Psoas muscle (tissue), 8 donors: ENCODE measurements around the gene SPRR4. TPM values are rescaled to one million over a fixed set of nuclear protein-coding genes. Genes with fewer than 3 reads are reported as not detected.

Source experiments
- ATAC-seq, 4 donors: fragments of 200-7000 bp; cut with Tn5 transposase; one replicate each; pipeline ENCODE4 v1.9.1; 2020; ENCODE audit warnings: moderate library complexity in 3 of 4, mild to moderate bottlenecking in 2 of 4
- DNase-seq, 2 donors: peaks; one replicate each; pipeline ENCODE4 v3.0.0-alpha.2; 2020
- H3K27ac ChIP-seq: fragments of 200-600 bp; one replicate; pipeline ENCODE4 v1.8.0; 2022
- H3K27me3 ChIP-seq, 3 donors: fragments of 200-600 bp in 1 of 3; one replicate each; pipeline versions ENCODE4 v1.6.1 to v1.8.0; 2013 to 2022; ENCODE audit warnings: low read length in 2 of 3, mild to moderate bottlenecking in 2 of 3, moderate library complexity in 1 of 3; ENCODE audit not compliant: insufficient read depth in 3 of 3
- H3K36me3 ChIP-seq, 2 donors: fragments of 200-600 bp in 1 of 2; one replicate each; pipeline versions ENCODE4 v1.6.1 to v1.8.0; 2013 to 2022; ENCODE audit warnings: low read depth in 1 of 2, mild to moderate bottlenecking in 1 of 2, moderate library complexity in 1 of 2; ENCODE audit not compliant: insufficient read depth in 1 of 2
- H3K4me1 ChIP-seq: fragments of 200-600 bp; one replicate; pipeline ENCODE4 v1.8.0; 2022
- H3K4me3 ChIP-seq: fragments of 200-600 bp; one replicate; pipeline ENCODE4 v1.8.0; 2022; ENCODE audit warnings: mild to moderate bottlenecking
- H3K9me3 ChIP-seq: fragments of 200-600 bp; one replicate; pipeline ENCODE4 v1.8.0; 2022
- CTCF ChIP-seq: fragments of 200-600 bp; IDR thresholded peaks from one replicate; pipeline ENCODE4 v1.8.0; 2022; ENCODE audit warnings: antibody characterized with exemption
- WGBS, 3 donors: extraction: QIAGEN DNeasy Blood & Tissue Kit; methylation state at CpG; one replicate each; pipeline versions ENCODE4 v1.1.6 to v1.1.7; 2013; 5-methylcytosine and 5-hydroxymethylcytosine counted together
- intact Hi-C, 2 donors: fragments of 100-400 bp; cut with DNase I; formaldehyde crosslinking; loops; one replicate each; pipeline versions ENCODE4 v1.11.0 to v1.14.2; 2022
- polyA plus RNA-seq, 3 donors: library from polyadenylated mRNA; stranded (reverse); fragments of 200-250 nt; gene quantifications; one replicate each; pipeline ENCODE4 v1.2.3, GENCODE V29; 2013
- total RNA-seq, 4 donors: library from RNA; stranded (reverse); fragmentation: NEBNext Ultra II Directional in 2 of 4; extraction: Animal tissue kit (Norgen Biotek cat#: 25700) in 2 of 4; gene quantifications; one replicate each; pipeline versions ENCODE4 v1.2.1 to v1.2.4, GENCODE V29; 2021 to 2023
- donor health status: healthy with polysubstance abuse.
- donor health status: DM: no; HTN: no; CAD: no; lungs with moderate emphysema.
- donor health status: Bipolar disorder and iron deficiency.
- donor health status: healthy.
- donor health status: DM: yes; HTN: yes; CAD: no.
- donor health status: DM: no; HTN: no; CAD: no.
- donor health status: DM: no; HTN: no; CAD: no.
- donor health status: DM: yes; HTN: yes; CAD: no.

SPRR4 gene
- total and polyA plus RNA-seq, 7 donors = not detected

GRCh38 chr1:152993186-152993585, 22.7 kb downstream of the SPRR4 start:
- no peaks in the 10 kb centered on the region for H3K36me3 ChIP-seq
- no peaks in the 10 kb centered on the region for H3K27me3 ChIP-seq
- H3K4me1 ChIP-seq = no peaks in the 10 kb centered on the region
- DNase-seq (no peak), ATAC-seq (no peak)
- 73 to 76% (median 74%) methylated on average over 6 of the region's 6 CpGs for WGBS, 3 donors
- H3K27ac ChIP-seq = no peak overlapping the region
- H3K4me3 ChIP-seq = no peak overlapping the region
- H3K9me3 ChIP-seq = no peaks in the 10 kb centered on the region
- intact Hi-C loops = no loop called here
- TF ChIP-seq CTCF = no peak

- DNase-seq (no peak), ATAC-seq (no peak)
- intact Hi-C loops = no loop called here
- H3K27ac ChIP-seq = no peak overlapping the region
- no peak overlapping the region for H3K4me3 ChIP-seq
- 0 to 44% (median 39%) methylated on average over 1 of the region's 1 CpG for WGBS, 3 donors
- no peaks in the 10 kb centered on the region for H3K27me3 ChIP-seq
- H3K4me1 ChIP-seq = no peaks in the 10 kb centered on the region
- H3K9me3 ChIP-seq = no peaks in the 10 kb centered on the region
- no peak for TF ChIP-seq CTCF
- H3K36me3 ChIP-seq = no peaks in the 10 kb centered on the region
Measured at GRCh38 chr1:152995842-152996241, 25.4 kb downstream of the SPRR4 start.

GRCh38 chr1:152996633-152997400, 26.4 kb downstream of the SPRR4 start:
- H3K27ac ChIP-seq = no peak overlapping the region
- H3K4me3 ChIP-seq = no peak overlapping the region
- intact Hi-C loops = no loop called here
- H3K27me3 ChIP-seq = no peaks in the 10 kb centered on the region
- no peaks in the 10 kb centered on the region for H3K9me3 ChIP-seq
- ATAC-seq (no peak), DNase-seq (no peak)
- no peaks in the 10 kb centered on the region for H3K36me3 ChIP-seq
- no peaks in the 10 kb centered on the region for H3K4me1 ChIP-seq
- no peak for TF ChIP-seq CTCF
- WGBS, 3 donors = 9 to 13% (median 12%) methylated on average over 5 of the region's 5 CpGs

GRCh38 chr1:152997901-152998300, 27.5 kb downstream of the SPRR4 start:
- DNase-seq (no peak), ATAC-seq (no peak)
- intact Hi-C loops = no loop called here
- H3K9me3 ChIP-seq = no peaks in the 10 kb centered on the region
- no peak for TF ChIP-seq CTCF
- no peak overlapping the region for H3K27ac ChIP-seq
- no peaks in the 10 kb centered on the region for H3K4me1 ChIP-seq
- WGBS, 3 donors = 14 to 26% (median 21%) methylated on average over 7 of the region's 7 CpGs
- H3K36me3 ChIP-seq = no peaks in the 10 kb centered on the region
- no peak overlapping the region for H3K4me3 ChIP-seq
- H3K27me3 ChIP-seq = no peaks in the 10 kb centered on the region

- no peaks in the 10 kb centered on the region for H3K27me3 ChIP-seq
- TF ChIP-seq CTCF = no peak
- intact Hi-C loops = no loop called here
- H3K4me1 ChIP-seq = no peaks in the 10 kb centered on the region
- 86 to 92% (median 90%) methylated on average over 4 of the region's 4 CpGs for WGBS, 3 donors
- no peak overlapping the region for H3K27ac ChIP-seq
- DNase-seq (no peak), ATAC-seq (no peak)
- no peaks in the 10 kb centered on the region for H3K9me3 ChIP-seq
- no peaks in the 10 kb centered on the region for H3K36me3 ChIP-seq
- no peak overlapping the region for H3K4me3 ChIP-seq
Measured at GRCh38 chr1:152998476-152998875, 28.0 kb downstream of the SPRR4 start.
